ENCODE results near the gene TRMO.

Gene TRMO

GRCh38 chr9:97940233-97940632 is 17.9 kb upstream of the TRMO start:
- no peak overlapping the region for H3K4me3 ChIP-seq (replicated peaks; ENCODE audit: low read depth, low read length)
- no peak for DNase-seq (ENCODE audit: extremely low read depth, low read depth)
- TF ChIP-seq CTCF (IDR thresholded peaks at IDR 0.05; ENCODE audit: low read depth, low read length, missing control alignments) = no peak

GRCh38 chr9:97938081-97938644 is 15.9 kb upstream of the TRMO start, which contains the start of gene HEMGN:
Gene HEMGN (minus strand): TSS chr9:97938172. CDS start chr9:97938136, 36 bp downstream.
- DNase-seq (ENCODE audit: extremely low read depth, low read depth) = no peak
- no peak for TF ChIP-seq CTCF (IDR thresholded peaks at IDR 0.05; ENCODE audit: low read depth, low read length, missing control alignments)
- H3K4me3 ChIP-seq (replicated peaks; ENCODE audit: low read depth, low read length) = no peak within 1 kb of the TSS

GRCh38 chr9:97936998-97937397 is 14.7 kb upstream of the TRMO start:
- no peak for TF ChIP-seq CTCF (IDR thresholded peaks at IDR 0.05; ENCODE audit: low read depth, low read length, missing control alignments)
- no peak for DNase-seq (ENCODE audit: extremely low read depth, low read depth)
- H3K4me3 ChIP-seq (replicated peaks; ENCODE audit: low read depth, low read length) = no peak overlapping the region

- DNase-seq (ENCODE audit: extremely low read depth, low read depth) = no peak
- no peak overlapping the region for H3K4me3 ChIP-seq (replicated peaks; ENCODE audit: low read depth, low read length)
- no peak for TF ChIP-seq CTCF (IDR thresholded peaks at IDR 0.05; ENCODE audit: low read depth, low read length, missing control alignments)
Observed at GRCh38 chr9:97935276-97935675, 13.0 kb upstream of the TRMO start.

DNA sequence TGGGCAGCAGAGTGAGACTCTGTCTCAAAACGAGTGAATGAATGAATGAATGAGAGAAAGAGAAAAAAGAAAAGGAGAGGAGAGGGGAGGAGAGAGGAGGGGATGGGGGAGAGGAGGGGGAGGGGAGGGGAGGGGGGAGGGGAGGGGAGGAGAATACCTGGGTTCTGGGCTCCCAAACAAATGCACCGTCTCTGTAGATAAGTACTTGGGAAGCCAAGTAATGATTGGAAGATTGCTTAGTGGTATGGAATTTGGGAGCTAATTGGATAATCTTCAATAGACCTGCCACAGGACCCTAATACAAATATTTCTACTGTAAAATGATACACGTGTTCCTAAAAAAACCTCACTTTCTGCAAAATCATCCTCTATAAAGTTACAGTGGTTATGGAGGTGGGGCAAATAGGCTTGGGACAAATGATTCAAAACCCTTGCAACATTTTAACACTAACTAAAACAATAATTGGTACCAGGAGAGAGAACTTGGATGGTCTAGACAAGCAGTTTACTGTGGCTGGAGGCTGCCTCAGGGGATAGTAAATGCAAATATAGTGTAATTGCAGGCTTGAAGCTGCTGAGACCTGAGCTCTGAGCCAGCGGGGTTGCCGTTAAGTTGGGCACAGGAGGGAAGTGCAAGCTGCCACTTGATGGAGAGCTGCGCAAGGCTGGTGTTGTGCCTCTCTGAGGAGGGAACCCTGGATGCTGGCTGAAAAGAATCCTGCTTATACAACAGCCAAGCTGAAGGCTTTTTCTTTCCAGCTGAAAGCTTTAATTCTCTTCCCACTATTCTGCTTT is 12.2 kb upstream of the TRMO start:
- TF ChIP-seq CTCF (IDR thresholded peaks at IDR 0.05; ENCODE audit: low read depth, low read length, missing control alignments) = no peak
- no peak overlapping the region for H3K4me3 ChIP-seq (replicated peaks; ENCODE audit: low read depth, low read length)
- DNase-seq (ENCODE audit: extremely low read depth, low read depth) = no peak

GRCh38 chr9:97933297-97933998 is 11.1 kb upstream of the TRMO start:
- H3K4me3 ChIP-seq (replicated peaks; ENCODE audit: low read depth, low read length) = no peak overlapping the region
- no peak for TF ChIP-seq CTCF (IDR thresholded peaks at IDR 0.05; ENCODE audit: low read depth, low read length, missing control alignments)
- DNase-seq (ENCODE audit: extremely low read depth, low read depth) = no peak

All from HFF-Myc (cell line).